ENCODE measurements around the gene SLC36A1. TPM values are rescaled to one million over a fixed set of nuclear protein-coding genes. Genes with fewer than 3 reads are reported as not detected.

SLC36A1 gene
- total RNA-seq, 2 experiments from 2014 or later = 3.5 to 3.7 TPM

- DNase-seq = no peak
- intact Hi-C loops (cut with micrococcal nuclease) = no loop called here
- Mint-ChIP-seq H3K9me3 (no peaks in the 10 kb centered on the region), H3K36me3 (ENCODE audit: low read depth) (peaks cover 5% of the 10 kb centered on the region), H3K4me1 (ENCODE audit: low read depth) (no peaks in the 10 kb centered on the region), H3K27ac (no peak overlapping the region), H3K27me3 (no peaks in the 10 kb centered on the region), H3K4me3 (no peak overlapping the region)
- no peak for ATAC-seq
- TF ChIP-seq, protein P1, sequence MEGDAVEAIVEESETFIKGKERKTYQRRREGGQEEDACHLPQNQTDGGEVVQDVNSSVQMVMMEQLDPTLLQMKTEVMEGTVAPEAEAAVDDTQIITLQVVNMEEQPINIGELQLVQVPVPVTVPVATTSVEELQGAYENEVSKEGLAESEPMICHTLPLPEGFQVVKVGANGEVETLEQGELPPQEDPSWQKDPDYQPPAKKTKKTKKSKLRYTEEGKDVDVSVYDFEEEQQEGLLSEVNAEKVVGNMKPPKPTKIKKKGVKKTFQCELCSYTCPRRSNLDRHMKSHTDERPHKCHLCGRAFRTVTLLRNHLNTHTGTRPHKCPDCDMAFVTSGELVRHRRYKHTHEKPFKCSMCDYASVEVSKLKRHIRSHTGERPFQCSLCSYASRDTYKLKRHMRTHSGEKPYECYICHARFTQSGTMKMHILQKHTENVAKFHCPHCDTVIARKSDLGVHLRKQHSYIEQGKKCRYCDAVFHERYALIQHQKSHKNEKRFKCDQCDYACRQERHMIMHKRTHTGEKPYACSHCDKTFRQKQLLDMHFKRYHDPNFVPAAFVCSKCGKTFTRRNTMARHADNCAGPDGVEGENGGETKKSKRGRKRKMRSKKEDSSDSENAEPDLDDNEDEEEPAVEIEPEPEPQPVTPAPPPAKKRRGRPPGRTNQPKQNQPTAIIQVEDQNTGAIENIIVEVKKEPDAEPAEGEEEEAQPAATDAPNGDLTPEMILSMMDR (IDR thresholded peaks at IDR 0.05) = no peak
- ChIA-PET CTCF (interaction anchor here (1.2 to 1.3 kb wide), 2 partner anchors 27 to 177 kb away, joined by 3 to 5 read pairs; partner anchors contain the start of gene SLC36A1), POLR2A (no interaction called here)
Measured at GRCh38 chr5:151474799-151475198, 27.4 kb downstream of the SLC36A1 start.

DNA sequence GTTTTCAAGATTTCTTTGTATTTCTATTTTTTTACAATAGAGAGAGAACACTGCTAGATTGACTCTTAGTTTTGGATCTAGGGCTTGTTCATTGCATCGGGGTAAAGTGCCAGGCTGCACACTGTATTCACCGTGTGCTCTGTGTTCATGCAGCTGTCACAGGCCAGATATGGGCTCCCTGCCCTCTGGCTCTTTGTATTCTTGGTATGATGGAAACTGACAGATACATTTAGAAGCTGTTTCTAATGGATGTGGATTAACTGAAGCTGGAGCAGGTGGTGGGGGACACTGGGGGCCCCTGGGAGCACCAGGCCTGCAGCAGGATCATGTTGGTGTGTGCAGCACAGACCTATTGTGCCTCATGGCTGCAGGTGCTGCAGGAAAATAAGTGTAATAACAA lies 28.0 kb downstream of the SLC36A1 start:
- intact Hi-C loops (cut with micrococcal nuclease) = no loop called here
- ATAC-seq (no peak), DNase-seq (no peak)
- Mint-ChIP-seq H3K36me3 (ENCODE audit: low read depth) (peaks cover 5% of the 10 kb centered on the region), H3K27me3 (no peaks in the 10 kb centered on the region), H3K27ac (no peak overlapping the region), H3K4me1 (ENCODE audit: low read depth) (no peaks in the 10 kb centered on the region), H3K4me3 (no peak overlapping the region), H3K9me3 (no peaks in the 10 kb centered on the region)
- POLR2A ChIA-PET = no interaction called here
- TF ChIP-seq, protein P1 (IDR thresholded peaks at IDR 0.05) = no peak
- CTCF ChIA-PET = interaction anchor here (1.1 to 1.2 kb wide), 2 partner anchors 28 to 159 kb away, joined by 3 to 5 read pairs; partner anchors contain the start of gene SLC36A1

GRCh38 chr5:151476016-151476415 lies 28.6 kb downstream of the SLC36A1 start:
- ATAC-seq (no peak), DNase-seq (no peak)
- H3K36me3 Mint-ChIP-seq (ENCODE audit: low read depth) = peaks cover 5% of the 10 kb centered on the region
- no peaks in the 10 kb centered on the region for H3K4me1 Mint-ChIP-seq (ENCODE audit: low read depth)
- TF ChIP-seq, protein P1 (IDR thresholded peaks at IDR 0.05) = no peak
- ChIA-PET CTCF (interaction anchor here (1.1 kb wide), 1 partner anchor 160 kb away, joined by 3 read pairs; no protein-coding TSS in a partner anchor), POLR2A (no interaction called here)
- H3K9me3 Mint-ChIP-seq = no peaks in the 10 kb centered on the region
- H3K27me3 Mint-ChIP-seq = no peaks in the 10 kb centered on the region
- intact Hi-C loops (cut with micrococcal nuclease) = no loop called here
- H3K27ac Mint-ChIP-seq = no peak overlapping the region
- H3K4me3 Mint-ChIP-seq = no peak overlapping the region

DNA sequence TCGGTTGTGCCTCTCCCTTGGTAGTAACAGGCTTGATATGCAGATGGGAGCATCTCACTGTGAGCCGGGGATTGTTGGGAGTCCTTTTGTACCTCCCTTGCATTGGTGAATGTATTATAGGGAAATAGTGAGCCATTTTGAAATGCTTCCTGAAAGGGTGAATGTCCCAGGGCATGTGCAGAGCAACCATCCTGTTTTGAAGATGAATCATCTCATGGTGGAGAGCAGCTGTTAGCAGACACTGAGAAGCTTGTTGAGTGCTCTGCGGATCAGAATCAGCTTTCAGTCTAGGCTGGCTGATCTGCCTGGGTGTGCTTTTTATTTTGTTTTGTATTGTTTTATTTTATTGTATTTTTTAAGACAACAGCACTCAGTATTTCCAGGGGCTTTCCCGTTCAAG lies 29.7 kb downstream of the SLC36A1 start:
- H3K4me1 Mint-ChIP-seq (ENCODE audit: low read depth) = no peaks in the 10 kb centered on the region
- H3K36me3 Mint-ChIP-seq (ENCODE audit: low read depth) = peaks cover 5% of the 10 kb centered on the region
- H3K27ac Mint-ChIP-seq = no peak overlapping the region
- no peaks in the 10 kb centered on the region for H3K9me3 Mint-ChIP-seq
- TF ChIP-seq, protein P1 (IDR thresholded peaks at IDR 0.05) = no peak
- ChIA-PET POLR2A (no interaction called here), CTCF (no interaction called here)
- DNase-seq = no peak
- intact Hi-C loops (cut with micrococcal nuclease) = no loop called here
- ATAC-seq = no peak
- no peaks in the 10 kb centered on the region for H3K27me3 Mint-ChIP-seq
- no peak overlapping the region for H3K4me3 Mint-ChIP-seq

DNA sequence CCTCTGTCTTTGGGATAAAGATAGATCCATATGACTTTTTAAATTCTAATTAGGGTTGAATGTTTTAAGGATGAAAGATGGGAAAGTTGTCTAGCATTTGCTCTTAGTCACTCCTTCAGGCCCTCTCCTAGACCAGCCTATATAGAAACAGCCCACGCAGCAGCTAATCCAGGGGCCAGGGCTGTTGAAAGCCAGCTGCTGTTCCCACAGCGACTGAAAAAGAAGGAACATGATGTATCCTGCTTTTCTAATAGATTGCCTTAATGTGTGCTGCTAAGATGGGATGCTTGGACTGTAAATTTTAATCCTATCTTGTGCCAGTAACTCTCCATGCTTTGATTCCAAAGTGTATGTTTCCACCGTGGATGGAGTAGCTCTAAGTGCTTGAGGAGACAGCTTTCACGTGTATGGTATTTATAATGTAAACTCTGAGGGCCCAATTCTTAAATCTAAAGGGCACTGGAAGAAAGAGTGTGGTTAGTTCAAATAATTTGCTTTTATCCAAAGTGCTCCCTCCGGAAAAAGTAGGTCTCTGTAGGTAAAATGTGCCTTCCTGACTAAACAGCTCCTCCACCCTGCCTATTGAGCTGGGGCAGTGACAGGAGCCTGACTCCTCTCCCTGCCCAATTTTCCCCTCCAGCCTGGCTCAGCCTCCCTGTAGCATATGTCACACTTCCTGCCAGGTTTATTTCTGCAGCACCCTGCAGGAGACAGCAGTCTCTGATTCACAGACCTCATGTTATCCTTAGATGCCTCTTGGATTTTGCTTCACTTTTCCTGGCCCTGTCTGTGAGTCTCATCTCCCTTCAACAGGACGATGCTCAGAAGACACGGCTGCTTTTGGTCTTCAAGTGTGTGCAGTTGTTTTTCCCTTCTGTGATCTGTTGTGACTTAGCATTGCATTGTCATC lies 33.2 kb downstream of the SLC36A1 start:
- H3K27me3 Mint-ChIP-seq = no peaks in the 10 kb centered on the region
- ATAC-seq = no peak
- H3K4me3 Mint-ChIP-seq = no peak overlapping the region
- no peak overlapping the region for H3K27ac Mint-ChIP-seq
- no peaks in the 10 kb centered on the region for H3K4me1 Mint-ChIP-seq (ENCODE audit: low read depth)
- ChIA-PET CTCF (no interaction called here), POLR2A (interaction anchor here (0.6 kb wide), 1 partner anchor 991 kb away, joined by 3 read pairs; no protein-coding TSS in a partner anchor)
- H3K36me3 Mint-ChIP-seq (ENCODE audit: low read depth) = peaks cover 2% of the 10 kb centered on the region
- intact Hi-C loops (cut with micrococcal nuclease) = no loop called here
- DNase-seq = no peak
- TF ChIP-seq, protein P1 (IDR thresholded peaks at IDR 0.05) = no peak
- no peaks in the 10 kb centered on the region for H3K9me3 Mint-ChIP-seq
